ENCODE results near the gene FBXO11.

GRCh38 chr2:47819834-47820233 lies 86.5 kb downstream of the FBXO11 start:
- TF ChIP-seq CTCF (optimal IDR thresholded peaks at IDR 0.05 in 1 of 3, IDR thresholded peaks at IDR 0.05 in 1 of 3, conservative IDR thresholded peaks at IDR 0.05 in 1 of 3; ENCODE audit: extremely low read depth in 1 of 3, insufficient read depth in 2 of 3, low read length in 3 of 3) (no peak), EZH2 (IDR thresholded peaks at IDR 0.05; ENCODE audit: low read length) (no peak)
